WTC11 (cell line): ENCODE data around the gene AGPAT3. TPM values are rescaled to one million over a fixed set of nuclear protein-coding genes. Genes with fewer than 3 reads are reported as not detected.

Experiments
- ATAC-seq: fragments of 200-7000 bp; cut with Tn5 transposase; 2 replicates; pipeline ENCODE4 v1.10.0; 2021; ENCODE audit warnings: mild to moderate bottlenecking, moderate library complexity
- CTCF ChIA-PET: fragments of 300-600 bp; sonication (Branson Sonifier 250); formaldehyde crosslinking; loops from one replicate; lab custom pipeline; 2021; ENCODE audit warnings: antibody characterized with exemption; lab: Charles Lee
- POLR2A ChIA-PET: fragments of 350-600 bp; sonication (Branson Sonifier 250); formaldehyde crosslinking; loops from one replicate; lab custom pipeline; 2021; ENCODE audit warnings: antibody characterized with exemption; lab: Charles Lee
- DNase-seq: peaks from one replicate; pipeline ENCODE4 v3.0.0; 2021; ENCODE audit warnings: low spot score
- H3K27ac Mint-ChIP-seq: 2 replicates; pipeline ENCODE4 v1.8.0; 2021; ENCODE audit warnings: mixed read lengths
- H3K27me3 Mint-ChIP-seq: 2 replicates; pipeline ENCODE4 v1.8.0; 2021; ENCODE audit warnings: low read depth, mild to moderate bottlenecking, moderate library complexity, mixed read lengths
- H3K36me3 Mint-ChIP-seq: 2 replicates; pipeline ENCODE4 v1.8.0; 2021; ENCODE audit warnings: mixed read lengths
- H3K4me1 Mint-ChIP-seq: 2 replicates; pipeline ENCODE4 v1.8.0; 2022; ENCODE audit warnings: mixed read lengths
- H3K4me3 Mint-ChIP-seq: 2 replicates; pipeline ENCODE4 v1.8.0; 2021; ENCODE audit warnings: mild to moderate bottlenecking, moderate library complexity, mixed read lengths
- H3K9me3 Mint-ChIP-seq: 2 replicates; pipeline ENCODE4 v1.8.0; 2021; ENCODE audit warnings: mixed read lengths
- CREB1 ChIP-seq: sonication (generic); formaldehyde crosslinking; IDR thresholded peaks from 2 replicates; pipeline ENCODE4 v1.8.0; 2023; ENCODE audit warnings: mild to moderate bottlenecking, missing genetic modification reagents
- ERG ChIP-seq: fragments of 250-450 bp; sonication (Bioruptor Pico); IDR thresholded peaks from 2 replicates; pipeline ENCODE4 v1.8.0; 2021; ENCODE audit warnings: mild to moderate bottlenecking
- JUN ChIP-seq: sonication (generic); formaldehyde crosslinking; IDR thresholded peaks from 2 replicates; pipeline ENCODE4 v1.8.0; 2023; ENCODE audit warnings: mild to moderate bottlenecking, missing genetic modification reagents
- MYBL2 ChIP-seq: sonication (generic); formaldehyde crosslinking; IDR thresholded peaks from 2 replicates; pipeline ENCODE4 v1.8.1; 2023; ENCODE audit warnings: mild to moderate bottlenecking, moderate library complexity, missing genetic modification reagents
- NFATC4 ChIP-seq: fragments of 250-450 bp; sonication (Bioruptor Pico); IDR thresholded peaks from 2 replicates; pipeline ENCODE4 v1.9.0; 2021; ENCODE audit warnings: mild to moderate bottlenecking
- SMAD4 ChIP-seq: sonication (generic); formaldehyde crosslinking; IDR thresholded peaks from 2 replicates; pipeline ENCODE4 v1.8.0; 2022; ENCODE audit warnings: mild to moderate bottlenecking, missing genetic modification reagents
- TP53 ChIP-seq: sonication (generic); formaldehyde crosslinking; IDR thresholded peaks from 2 replicates; pipeline ENCODE4 v1.8.1; 2023; ENCODE audit warnings: mild to moderate bottlenecking, missing genetic modification reagents
- ZMAT4 ChIP-seq: fragments of 250-450 bp; sonication (Bioruptor Pico); IDR thresholded peaks from 2 replicates; pipeline ENCODE4 v1.9.0; 2021; ENCODE audit warnings: mild to moderate bottlenecking
- ZNF425 ChIP-seq: fragments of 250-450 bp; sonication (Bioruptor Pico); conservative IDR thresholded peaks from 2 replicates; pipeline ENCODE4 v1.9.0; 2021; ENCODE audit warnings: mild to moderate bottlenecking
- total RNA-seq: library from RNA; stranded (reverse); gene quantifications from 3 replicates; pipeline ENCODE4 v1.2.3, GENCODE V29; 2021
- TF ChIP-seq, protein P1 (sequence below): sonication (generic); formaldehyde crosslinking; IDR thresholded peaks from 2 replicates; pipeline ENCODE4 v1.8.1; 2023; ENCODE audit warnings: mild to moderate bottlenecking, missing genetic modification reagents, moderate library complexity
- TF ChIP-seq, protein P2 (sequence below): fragments of 250-450 bp; sonication (Bioruptor Pico); IDR thresholded peaks from 2 replicates; pipeline ENCODE4 v2.1.2; 2022; ENCODE audit warnings: mild to moderate bottlenecking, moderate library complexity
- TF ChIP-seq, protein P3 (sequence below): sonication (generic); formaldehyde crosslinking; IDR thresholded peaks from 2 replicates; pipeline ENCODE4 v1.8.1; 2022; ENCODE audit warnings: low read depth, mild to moderate bottlenecking, moderate library complexity, missing genetic modification reagents, borderline replicate concordance
- TF ChIP-seq, protein P4 (sequence below): sonication (generic); formaldehyde crosslinking; conservative IDR thresholded peaks from 2 replicates; pipeline ENCODE4 v1.8.1; 2023; ENCODE audit warnings: mild to moderate bottlenecking, low read depth, missing genetic modification reagents, moderate library complexity

AGPAT3 gene
- total RNA-seq, 1 experiment from 2014 or later = 5.6 TPM

DNA sequence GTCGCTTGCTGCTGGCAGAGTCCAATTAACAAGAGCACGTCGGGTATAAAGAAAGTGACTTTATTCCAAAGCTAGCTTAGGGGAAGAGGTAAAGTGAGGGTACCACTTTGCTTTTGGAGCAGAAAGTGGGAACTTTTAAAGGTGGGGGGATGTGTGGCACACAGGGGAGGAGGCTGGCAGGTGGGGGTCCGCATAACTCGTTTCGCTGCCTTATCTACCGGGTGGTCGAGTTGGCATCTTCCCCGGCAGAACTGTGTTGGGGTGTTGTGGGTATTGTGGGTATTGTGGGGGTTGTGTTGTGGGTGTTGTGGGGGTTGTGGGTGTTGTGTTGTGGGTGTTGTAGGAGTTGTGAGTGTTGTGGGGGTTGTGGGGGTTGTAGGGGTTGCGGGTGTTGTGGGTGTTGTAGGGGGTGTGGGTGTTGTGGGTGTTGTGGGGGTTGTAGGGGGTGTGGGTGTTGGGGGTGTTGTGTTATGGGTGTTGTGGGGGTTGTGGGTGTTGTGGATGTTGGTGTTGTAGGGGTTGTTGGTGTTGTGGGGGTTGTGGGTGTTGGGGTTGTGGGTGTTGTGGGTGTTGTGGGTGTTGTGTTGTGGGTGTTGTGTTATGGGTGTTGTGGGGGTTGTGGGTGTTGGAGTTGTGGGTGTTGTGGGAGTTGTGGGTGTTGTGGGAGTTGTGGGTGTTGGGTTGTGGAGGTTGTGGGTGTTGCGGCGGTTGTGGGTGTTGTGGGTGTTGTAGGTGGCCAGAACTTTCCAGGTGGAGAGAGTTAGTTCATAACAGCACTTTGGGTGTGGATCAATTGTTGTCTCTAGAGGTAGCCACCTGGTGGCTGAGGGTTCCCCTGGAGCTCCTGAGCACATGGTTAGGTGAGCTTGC, 52.7 kb downstream of the AGPAT3 start:
- Mint-ChIP-seq H3K9me3 (no peaks in the 10 kb centered on the region), H3K36me3 (no peaks in the 10 kb centered on the region), H3K4me3 (no peak overlapping the region), H3K4me1 (peaks cover 27% of the 10 kb centered on the region), H3K27ac (0 out of 2 replicates have a peak overlapping the region, but pooled peaks have one; percentile 64), H3K27me3 (no peaks in the 10 kb centered on the region)
- DNase-seq (no peak), ATAC-seq (no peak)
- ChIA-PET POLR2A (no interaction called here), CTCF (interaction anchor here (0.6 to 1.0 kb wide), 3 partner anchors 22 to 1259 kb away, joined by 3 to 4 read pairs (median 4); no protein-coding TSS in a partner anchor)
- no peak for TF ChIP-seq MYBL2 (CRISPR knock-in tag)

- H3K4me1 Mint-ChIP-seq = peaks cover 27% of the 10 kb centered on the region
- ChIA-PET POLR2A (no interaction called here), CTCF (interaction anchor here (0.6 to 1.0 kb wide), 4 partner anchors 17 to 1260 kb away, joined by 3 to 4 read pairs (median 4); no protein-coding TSS in a partner anchor)
- no peak overlapping the region for H3K27ac Mint-ChIP-seq
- TF ChIP-seq ZMAT4 (no peak), JUN (CRISPR knock-in tag) (no peak), TP53 (CRISPR knock-in tag) (no peak), NFATC4 (CRISPR knock-in tag) (no peak), SMAD4 (CRISPR knock-in tag) (no peak), ERG (CRISPR knock-in tag) (no peak), CREB1 (CRISPR knock-in tag) (no peak), ZNF425 (CRISPR knock-in tag) (no peak)
- TF ChIP-seq, protein P1, sequence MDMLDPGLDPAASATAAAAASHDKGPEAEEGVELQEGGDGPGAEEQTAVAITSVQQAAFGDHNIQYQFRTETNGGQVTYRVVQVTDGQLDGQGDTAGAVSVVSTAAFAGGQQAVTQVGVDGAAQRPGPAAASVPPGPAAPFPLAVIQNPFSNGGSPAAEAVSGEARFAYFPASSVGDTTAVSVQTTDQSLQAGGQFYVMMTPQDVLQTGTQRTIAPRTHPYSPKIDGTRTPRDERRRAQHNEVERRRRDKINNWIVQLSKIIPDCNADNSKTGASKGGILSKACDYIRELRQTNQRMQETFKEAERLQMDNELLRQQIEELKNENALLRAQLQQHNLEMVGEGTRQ (CRISPR knock-in tag) = no peak
- TF ChIP-seq, protein P2, sequence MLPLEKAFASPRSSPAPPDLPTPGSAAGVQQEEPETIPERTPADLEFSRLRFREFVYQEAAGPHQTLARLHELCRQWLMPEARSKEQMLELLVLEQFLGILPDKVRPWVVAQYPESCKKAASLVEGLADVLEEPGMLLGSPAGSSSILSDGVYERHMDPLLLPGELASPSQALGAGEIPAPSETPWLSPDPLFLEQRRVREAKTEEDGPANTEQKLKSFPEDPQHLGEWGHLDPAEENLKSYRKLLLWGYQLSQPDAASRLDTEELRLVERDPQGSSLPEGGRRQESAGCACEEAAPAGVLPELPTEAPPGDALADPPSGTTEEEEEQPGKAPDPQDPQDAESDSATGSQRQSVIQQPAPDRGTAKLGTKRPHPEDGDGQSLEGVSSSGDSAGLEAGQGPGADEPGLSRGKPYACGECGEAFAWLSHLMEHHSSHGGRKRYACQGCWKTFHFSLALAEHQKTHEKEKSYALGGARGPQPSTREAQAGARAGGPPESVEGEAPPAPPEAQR (CRISPR knock-in tag) = no peak
- TF ChIP-seq, protein P3, sequence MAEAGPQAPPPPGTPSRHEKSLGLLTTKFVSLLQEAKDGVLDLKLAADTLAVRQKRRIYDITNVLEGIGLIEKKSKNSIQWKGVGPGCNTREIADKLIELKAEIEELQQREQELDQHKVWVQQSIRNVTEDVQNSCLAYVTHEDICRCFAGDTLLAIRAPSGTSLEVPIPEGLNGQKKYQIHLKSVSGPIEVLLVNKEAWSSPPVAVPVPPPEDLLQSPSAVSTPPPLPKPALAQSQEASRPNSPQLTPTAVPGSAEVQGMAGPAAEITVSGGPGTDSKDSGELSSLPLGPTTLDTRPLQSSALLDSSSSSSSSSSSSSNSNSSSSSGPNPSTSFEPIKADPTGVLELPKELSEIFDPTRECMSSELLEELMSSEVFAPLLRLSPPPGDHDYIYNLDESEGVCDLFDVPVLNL = no peak
- TF ChIP-seq, protein P4, sequence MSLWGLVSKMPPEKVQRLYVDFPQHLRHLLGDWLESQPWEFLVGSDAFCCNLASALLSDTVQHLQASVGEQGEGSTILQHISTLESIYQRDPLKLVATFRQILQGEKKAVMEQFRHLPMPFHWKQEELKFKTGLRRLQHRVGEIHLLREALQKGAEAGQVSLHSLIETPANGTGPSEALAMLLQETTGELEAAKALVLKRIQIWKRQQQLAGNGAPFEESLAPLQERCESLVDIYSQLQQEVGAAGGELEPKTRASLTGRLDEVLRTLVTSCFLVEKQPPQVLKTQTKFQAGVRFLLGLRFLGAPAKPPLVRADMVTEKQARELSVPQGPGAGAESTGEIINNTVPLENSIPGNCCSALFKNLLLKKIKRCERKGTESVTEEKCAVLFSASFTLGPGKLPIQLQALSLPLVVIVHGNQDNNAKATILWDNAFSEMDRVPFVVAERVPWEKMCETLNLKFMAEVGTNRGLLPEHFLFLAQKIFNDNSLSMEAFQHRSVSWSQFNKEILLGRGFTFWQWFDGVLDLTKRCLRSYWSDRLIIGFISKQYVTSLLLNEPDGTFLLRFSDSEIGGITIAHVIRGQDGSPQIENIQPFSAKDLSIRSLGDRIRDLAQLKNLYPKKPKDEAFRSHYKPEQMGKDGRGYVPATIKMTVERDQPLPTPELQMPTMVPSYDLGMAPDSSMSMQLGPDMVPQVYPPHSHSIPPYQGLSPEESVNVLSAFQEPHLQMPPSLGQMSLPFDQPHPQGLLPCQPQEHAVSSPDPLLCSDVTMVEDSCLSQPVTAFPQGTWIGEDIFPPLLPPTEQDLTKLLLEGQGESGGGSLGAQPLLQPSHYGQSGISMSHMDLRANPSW (CRISPR knock-in tag) = no peak
- no peak overlapping the region for H3K4me3 Mint-ChIP-seq
- H3K36me3 Mint-ChIP-seq = no peaks in the 10 kb centered on the region
- H3K9me3 Mint-ChIP-seq = no peaks in the 10 kb centered on the region
- no peak for ATAC-seq
- no peak for DNase-seq
- H3K27me3 Mint-ChIP-seq = no peaks in the 10 kb centered on the region
Observed at GRCh38 chr21:43918385-43918947, 53.4 kb downstream of the AGPAT3 start.
